Heart left ventricle (tissue), 13 donors: ENCODE data around the gene SMCHD1.

ENCODE experiments used
- CTCF ChIP-seq, 12 donors: fragments of 200-600 bp; sonication (generic) in 4 of 12; IDR thresholded peaks; one replicate each; pipeline versions ENCODE4 v1.5.0 to v1.8.0; 2018 to 2022; ENCODE audit warnings: antibody characterized with exemption in 12 of 12, mild to moderate bottlenecking in 5 of 12
- POLR2A ChIP-seq, 2 donors: fragments of 450-650 bp; IDR thresholded peaks; one replicate each; pipeline ENCODE4 v1.6.1; 2017; ENCODE audit warnings: antibody characterized with exemption in 2 of 2, mild to moderate bottlenecking in 2 of 2, moderate library complexity in 2 of 2
- donor health status: ischemic (EF 13 %, LVEDD 7.1; RV severe dilation, severe dysfunction).
- donor health status: DM: no; HTN: yes; CAD: no.
- donor health status: DM: no; HTN: no; CAD: no.
- donor health status: ischemic (EF 25% LVEDD 6.9; RV normal size, moderate dysfunction).
- donor health status: ischemic (EF 25% LVEDD 5.7; RV mildly dilated, moderate dysfunction).
- donor health status: ischemic (EF 35%, LVEDD 5.7; RV mildly dilated, moderate dysfunction).
- donor health status: nonischemic (EF 11% LVEDD 7.7; RV severe dilation, severe dysfunction).
- donor health status: DM: yes; HTN: yes; CAD: no.
- donor health status: PGD.
- donor health status: ischemic (EF 29% LVEDD 5.4; RV normal size, mild dysfunction).
- donor health status: nonischemic (EF 23%, LVEDD 6.1; RV moderate dilation, normal function).

- TF ChIP-seq CTCF (IDR thresholded peaks at IDR 0.05) (no peak), POLR2A (IDR thresholded peaks at IDR 0.05) (no peak)
Measured at GRCh38 chr18:2654169-2654927, 1.2 kb upstream of the SMCHD1 start.
